ENCODE results near the gene ZNF648. TPM values are rescaled to one million over a fixed set of nuclear protein-coding genes. Genes with fewer than 3 reads are reported as not detected.

The ZNF648 gene
- total and polyA plus RNA-seq, 2 of the 4 experiments (the other 2 are of a cell fraction) = not detected

DNA sequence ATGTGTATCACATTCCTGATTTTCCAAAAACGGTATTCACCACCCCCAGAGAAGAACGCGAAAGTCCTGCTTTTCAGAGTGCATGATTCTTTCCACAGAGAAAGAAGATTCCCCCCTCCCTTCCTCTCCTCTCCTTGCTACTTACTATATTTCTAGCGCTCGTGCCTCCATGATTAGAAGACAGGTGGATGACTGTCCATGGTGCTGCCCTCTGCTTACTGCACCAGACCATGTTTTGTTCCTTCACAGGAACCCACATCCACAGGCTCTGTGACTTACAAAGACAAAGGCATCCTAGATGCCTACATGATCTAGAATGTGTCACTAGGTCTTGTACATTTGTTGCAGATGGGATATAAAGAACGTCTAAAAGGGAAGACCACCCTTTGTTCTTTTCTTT is 49.1 kb upstream of the ZNF648 start:
- Histone ChIP-seq H2AFZ (replicated peaks; ENCODE audit: low read length, poor library complexity) (no peak overlapping the region), H2BK15ac (ENCODE audit: low read depth, low read length) (no peak overlapping the region), H3K4me1 (ENCODE audit: control insufficient read depth, insufficient read depth, low read length) (no peaks in the 10 kb centered on the region), H4K5ac (ENCODE audit: low read depth, low read length) (no peak overlapping the region), H3K56ac (ENCODE audit: extremely low read depth, insufficient read depth, low read length) (no peak overlapping the region), H3K18ac (ENCODE audit: low read depth, low read length) (no peak overlapping the region), H3K4me2 (ENCODE audit: low read depth, low read length) (no peak overlapping the region), H3K23ac (ENCODE audit: low read depth, low read length) (no peak overlapping the region), H3K9ac (ENCODE audit: low read depth, low read length) (no peak overlapping the region), H2BK5ac (ENCODE audit: low read depth, low read length, poor library complexity, severe bottlenecking) (no peak overlapping the region), H3K9me3 (ENCODE audit: control insufficient read depth, insufficient read depth, low read length) (no peaks in the 10 kb centered on the region), H3K27ac (ENCODE audit: insufficient read depth, low read length) (no peak overlapping the region), H3K4me3 (ENCODE audit: insufficient read depth, low read depth, low read length) (no peak overlapping the region), H3K27me3 (ENCODE audit: control insufficient read depth, insufficient read depth, low read length) (no peaks in the 10 kb centered on the region), H2BK20ac (ENCODE audit: low read depth, low read length) (no peak overlapping the region), H2AK9ac (replicated peaks; ENCODE audit: low read depth, low read length, poor library complexity) (no peak overlapping the region), H3K9me1 (ENCODE audit: insufficient read depth, low read length) (no peaks in the 10 kb centered on the region), H4K20me1 (ENCODE audit: insufficient read depth, low read length) (no peaks in the 10 kb centered on the region), H3K36me3 (ENCODE audit: control insufficient read depth, insufficient read depth, low read length) (no peaks in the 10 kb centered on the region), H3K14ac (replicated peaks; ENCODE audit: low read depth, low read length) (no peak overlapping the region), H4K91ac (ENCODE audit: insufficient read depth, low read depth, low read length) (no peak overlapping the region), H4K8ac (ENCODE audit: low read depth in 2 of 2, low read length in 2 of 2) (no peak overlapping the region), H2BK120ac (ENCODE audit: low read depth, low read length) (no peak overlapping the region), H2AK5ac (ENCODE audit: low read depth, low read length) (no peak overlapping the region), H3K4ac (ENCODE audit: low read depth, low read length) (no peak overlapping the region), H3K79me1 (ENCODE audit: low read depth in 1 of 2, low read length in 2 of 2) (no peaks in the 10 kb centered on the region)
- dilution Hi-C loops (cut with HindIII; ENCODE audit: low sequenced_read_pairs, unreplicated experiment) (no loop called here), intact Hi-C loops (cut with micrococcal nuclease) (no loop called here), in situ Hi-C loops (cut with MboI; ENCODE audit: low sequenced_read_pairs) (no loop called here)
- no peak for ATAC-seq (ENCODE audit: low read depth)
- ChIA-PET POLR2A (ENCODE audit: unreplicated experiment) (no interaction called here), CTCF (no interaction called here)
- WGBS, 2 experiments (ENCODE audit: extremely low coverage in 2 of 2, insufficient read length in 1 of 2) = 40% methylated on average over 2 of the region's 6 CpGs; no CpG with 5 or more reads in 1 of the 2 experiments
- no peak for DNase-seq
- no TSS peak for BruUV-seq (replicated peaks)
- TF ChIP-seq MAFK (IDR thresholded peaks at IDR 0.05; ENCODE audit: low read depth, low read length) = no peak
- no peak for TF ChIP-seq RAD21 (IDR thresholded peaks at IDR 0.05; ENCODE audit: low read length)
- TF ChIP-seq, protein P1, sequence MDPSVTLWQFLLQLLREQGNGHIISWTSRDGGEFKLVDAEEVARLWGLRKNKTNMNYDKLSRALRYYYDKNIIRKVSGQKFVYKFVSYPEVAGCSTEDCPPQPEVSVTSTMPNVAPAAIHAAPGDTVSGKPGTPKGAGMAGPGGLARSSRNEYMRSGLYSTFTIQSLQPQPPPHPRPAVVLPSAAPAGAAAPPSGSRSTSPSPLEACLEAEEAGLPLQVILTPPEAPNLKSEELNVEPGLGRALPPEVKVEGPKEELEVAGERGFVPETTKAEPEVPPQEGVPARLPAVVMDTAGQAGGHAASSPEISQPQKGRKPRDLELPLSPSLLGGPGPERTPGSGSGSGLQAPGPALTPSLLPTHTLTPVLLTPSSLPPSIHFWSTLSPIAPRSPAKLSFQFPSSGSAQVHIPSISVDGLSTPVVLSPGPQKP (IDR thresholded peaks at IDR 0.05; ENCODE audit: borderline replicate concordance, low read depth, low read length) = no peak
- TF ChIP-seq BHLHE40 (IDR thresholded peaks at IDR 0.05; ENCODE audit: low read depth, low read length) = no peak
- no peak for TF ChIP-seq POLR2A (IDR thresholded peaks at IDR 0.05; ENCODE audit: low read depth, low read length)
- TF ChIP-seq CEBPB (IDR thresholded peaks at IDR 0.05; ENCODE audit: low read depth, low read length) = no peak
